OCI-LY1 (cell line): ENCODE results near the gene HRC.
"Not testable (repeated sequence)": the region's sequence is repeated elsewhere in the genome, so short reads cannot be mapped to it uniquely, and the experiment has no call there.

Source experiments
- H2AFZ ChIP-seq: fragments of 200-600 bp; sonication (generic), shearing (Covaris generic); 2 replicates; pipeline ENCODE4 v1.6.0; 2014; ENCODE audit warnings: antibody characterized with exemption, mild to moderate bottlenecking, low read length
- H3F3A ChIP-seq: fragments of 200-600 bp; sonication (generic), shearing (Covaris generic); 2 replicates; pipeline ENCODE4 v1.6.0; 2014; ENCODE audit warnings: mild to moderate bottlenecking, antibody characterized with exemption, low read length, moderate library complexity; ENCODE audit not compliant: insufficient read depth
- H3K27ac ChIP-seq: fragments of 200-600 bp; sonication (generic); 2 replicates; pipeline ENCODE4 v1.5.1; 2014; ENCODE audit warnings: low read length, mixed run types, mild to moderate bottlenecking, low read depth; ENCODE audit not compliant: poor library complexity, severe bottlenecking
- H3K27me3 ChIP-seq: fragments of 200-600 bp; sonication (generic); 2 replicates; pipeline ENCODE4 v1.6.0; 2014; ENCODE audit warnings: antibody characterized with exemption, mild to moderate bottlenecking, low read length, moderate library complexity; ENCODE audit not compliant: insufficient read depth
- H3K36me3 ChIP-seq: fragments of 200-600 bp; sonication (generic); 2 replicates; pipeline ENCODE4 v1.6.1; 2014; ENCODE audit warnings: mild to moderate bottlenecking, antibody characterized with exemption, low read length, moderate library complexity, mixed read lengths; ENCODE audit not compliant: insufficient read depth
- H3K4me1 ChIP-seq: fragments of 200-600 bp; sonication (generic); 2 replicates; pipeline ENCODE4 v1.5.1; 2014; ENCODE audit warnings: mild to moderate bottlenecking, low read length, moderate library complexity; ENCODE audit not compliant: insufficient read depth, severe bottlenecking
- H3K4me2 ChIP-seq: fragments of 200-600 bp; sonication (generic), shearing (Covaris generic); 2 replicates; pipeline ENCODE4 v1.6.1; 2014; ENCODE audit warnings: low read length
- H3K4me3 ChIP-seq: fragments of 200-600 bp; sonication (generic); 2 replicates; pipeline ENCODE4 v1.5.1; 2014; ENCODE audit warnings: low read length, low read depth, mild to moderate bottlenecking, mixed read lengths; ENCODE audit not compliant: poor library complexity, severe bottlenecking
- H3K79me2 ChIP-seq: fragments of 200-600 bp; shearing (Covaris generic); 2 replicates; pipeline ENCODE4 v1.6.1; 2016; ENCODE audit warnings: mixed run types, low read length, mixed read lengths; ENCODE audit not compliant: insufficient read depth
- H3K9ac ChIP-seq: fragments of 200-600 bp; sonication (generic), shearing (Covaris generic); 2 replicates; pipeline ENCODE4 v1.6.1; 2014; ENCODE audit warnings: mild to moderate bottlenecking, low read length, mixed read lengths
- H3K9me2 ChIP-seq: fragments of 200-600 bp; sonication (generic), shearing (Covaris generic); 2 replicates; pipeline ENCODE4 v1.6.1; 2014; ENCODE audit warnings: low read depth, mild to moderate bottlenecking, low read length, mixed read lengths
- H3K9me3 ChIP-seq: fragments of 200-600 bp; shearing (Covaris generic); 2 replicates; pipeline ENCODE4 v1.6.1; 2014; ENCODE audit warnings: low read length, mixed read lengths
- H4K20me1 ChIP-seq: fragments of 200-600 bp; sonication (generic), shearing (Covaris generic); 2 replicates; pipeline ENCODE4 v1.6.0; 2016; ENCODE audit warnings: mild to moderate bottlenecking, low read length; ENCODE audit not compliant: insufficient read depth
- CTCF ChIP-seq: fragments of 200-600 bp; sonication (generic), shearing (Covaris generic); IDR thresholded peaks from 2 replicates; pipeline ENCODE4 v1.5.1; 2017; ENCODE audit warnings: mild to moderate bottlenecking, antibody characterized with exemption, low read length, moderate library complexity, mixed read lengths
- EZH2 ChIP-seq: fragments of 200-600 bp; sonication (generic), shearing (Covaris generic); IDR thresholded peaks from 2 replicates; pipeline ENCODE4 v1.8.0; 2017; ENCODE audit warnings: borderline replicate concordance, mixed run types, mild to moderate bottlenecking, antibody characterized with exemption, low read length, moderate library complexity, mixed read lengths

Gene HRC

DNA sequence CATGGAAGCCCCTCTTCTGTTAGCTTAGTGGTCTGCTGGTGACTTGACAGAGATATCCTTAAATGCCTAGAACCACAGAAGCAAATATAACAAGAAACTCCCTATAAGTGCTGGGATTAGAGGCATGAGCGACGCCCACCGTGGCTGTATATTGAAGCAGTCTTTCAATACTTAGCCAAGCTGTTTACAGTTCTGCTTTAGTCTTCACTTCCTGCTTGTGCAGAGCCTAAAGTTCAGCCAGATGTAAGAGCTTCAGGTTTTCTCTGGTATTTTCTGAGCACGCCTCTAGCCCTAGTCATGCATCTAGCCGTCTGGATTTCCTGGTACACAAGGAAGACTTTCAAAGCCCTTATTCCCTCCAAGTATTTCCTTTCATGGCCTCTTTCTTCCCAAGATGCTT is 30.9 kb upstream of the HRC start:
- Histone ChIP-seq H3K9me2 (no peaks in the 10 kb centered on the region), H2AFZ (no peak overlapping the region), H3K36me3 (no peaks in the 10 kb centered on the region; the same call in 1 of the 2 replicates), H3F3A (no peaks in the 10 kb centered on the region), H3K27me3 (peaks cover 11% of the 10 kb centered on the region; the same call in 1 of the 2 replicates), H3K4me1 (no peaks in the 10 kb centered on the region), H3K27ac (no peak overlapping the region), H3K9ac (no peak overlapping the region), H3K9me3 (peaks cover 10% of the 10 kb centered on the region), H4K20me1 (no peaks in the 10 kb centered on the region), H3K4me2 (no peak overlapping the region), H3K4me3 (no peak overlapping the region), H3K79me2 (no peaks in the 10 kb centered on the region)
- TF ChIP-seq CTCF (no peak), EZH2 (no peak)

DNA sequence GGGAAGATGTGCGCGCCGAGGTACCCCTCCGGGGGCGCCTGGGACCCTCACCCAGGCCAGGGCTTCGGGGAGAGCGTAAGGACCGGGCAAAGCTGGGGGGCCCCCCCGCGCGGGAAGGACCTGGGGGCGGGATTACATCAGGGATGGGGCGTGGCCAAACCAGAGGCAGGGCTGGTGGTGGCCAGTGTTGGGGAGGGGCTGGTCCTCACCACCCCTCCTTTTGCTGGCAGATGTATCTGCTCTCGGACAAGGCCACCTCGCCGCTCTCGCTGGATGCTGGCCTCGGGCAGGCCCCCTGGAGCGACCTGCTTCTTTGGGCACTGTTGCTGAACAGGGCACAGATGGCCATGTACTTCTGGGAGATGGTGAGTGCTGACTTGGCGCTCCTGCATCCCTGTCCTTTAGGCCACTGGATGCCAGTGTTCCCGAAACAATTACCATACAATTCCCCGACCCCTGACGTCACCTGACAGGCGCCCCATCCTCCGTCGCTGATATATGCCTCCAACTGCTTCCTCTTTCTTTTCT is 27.7 kb upstream of the HRC start:
- no peak overlapping the region for H3K27ac ChIP-seq
- H3K9ac ChIP-seq, result no peak overlapping the region
- H3F3A ChIP-seq, result no peaks in the 10 kb centered on the region
- H3K4me3 ChIP-seq, result no peak overlapping the region
- H3K36me3 ChIP-seq, result no peaks in the 10 kb centered on the region; the same call in 1 of the 2 replicates
- no peak for TF ChIP-seq EZH2
- no peak for TF ChIP-seq CTCF
- no peak overlapping the region for H3K4me2 ChIP-seq
- no peak overlapping the region for H2AFZ ChIP-seq
- H3K9me3 ChIP-seq, result peaks cover 7% of the 10 kb centered on the region
- H3K27me3 ChIP-seq, result no peaks in the 10 kb centered on the region
- H3K79me2 ChIP-seq, result no peaks in the 10 kb centered on the region
- no peaks in the 10 kb centered on the region for H4K20me1 ChIP-seq
- H3K9me2 ChIP-seq, result no peaks in the 10 kb centered on the region
- H3K4me1 ChIP-seq, result no peaks in the 10 kb centered on the region

DNA sequence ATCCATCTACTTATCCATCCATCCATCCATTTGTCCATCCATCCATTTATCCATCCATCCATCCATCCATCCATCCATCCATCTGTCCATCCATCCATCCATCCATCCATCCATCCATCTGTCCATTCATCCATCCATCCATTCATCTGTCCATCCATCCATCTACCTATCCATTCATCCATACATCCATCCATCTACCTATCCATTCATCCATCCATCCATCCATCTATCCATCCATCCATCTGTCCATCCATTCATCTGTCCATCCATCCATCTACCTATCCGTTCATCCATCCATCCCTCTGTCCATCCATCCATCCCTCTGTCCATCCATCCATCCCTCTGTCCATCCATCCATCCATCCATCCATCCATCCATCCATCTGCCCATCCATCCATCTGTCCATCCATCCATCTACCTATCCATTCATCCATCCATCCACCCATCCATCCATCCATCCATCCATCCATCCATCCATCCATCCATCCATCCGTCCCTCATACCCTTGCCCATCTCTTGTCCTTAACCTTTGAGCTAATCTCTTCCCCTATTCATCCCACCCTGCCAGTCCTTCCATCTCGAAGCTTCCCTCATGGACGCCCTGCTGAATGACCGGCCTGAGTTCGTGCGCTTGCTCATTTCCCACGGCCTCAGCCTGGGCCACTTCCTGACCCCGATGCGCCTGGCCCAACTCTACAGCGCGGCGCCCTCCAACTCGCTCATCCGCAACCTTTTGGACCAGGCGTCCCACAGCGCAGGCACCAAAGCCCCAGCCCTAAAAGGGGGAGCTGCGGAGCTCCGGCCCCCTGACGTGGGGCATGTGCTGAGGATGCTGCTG is 27.0 kb upstream of the HRC start:
- H3K27ac ChIP-seq, H3K79me2 ChIP-seq, H3K4me3 ChIP-seq, H3K4me2 ChIP-seq, H3F3A ChIP-seq, H3K36me3 ChIP-seq, H3K9ac ChIP-seq, H2AFZ ChIP-seq, H3K9me2 ChIP-seq, H3K4me1 ChIP-seq, H3K9me3 ChIP-seq, H4K20me1 ChIP-seq, H3K27me3 ChIP-seq: not testable (repeated sequence)

DNA sequence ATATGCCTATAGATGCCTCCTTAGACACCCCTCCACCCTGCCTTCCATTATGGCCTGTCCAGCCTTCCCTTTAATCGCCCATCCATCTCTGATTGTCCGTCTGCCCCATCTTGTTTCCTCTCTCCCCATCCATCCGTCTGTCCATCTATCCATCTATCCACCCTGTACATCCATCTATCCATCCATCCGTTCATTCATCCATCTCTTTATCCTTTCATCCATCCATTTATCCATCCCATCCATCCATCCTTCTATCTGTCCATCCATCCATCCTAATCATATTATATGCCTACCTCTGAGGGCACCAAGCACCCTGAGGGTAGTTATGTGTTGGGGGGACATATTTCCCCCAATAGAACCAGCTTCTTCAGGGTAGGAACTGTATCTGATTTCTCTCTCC is 25.5 kb upstream of the HRC start:
- H3K79me2 ChIP-seq, result no peaks in the 10 kb centered on the region
- no peaks in the 10 kb centered on the region for H3F3A ChIP-seq
- no peaks in the 10 kb centered on the region for H3K27me3 ChIP-seq
- no peak for TF ChIP-seq EZH2
- TF ChIP-seq CTCF, result no peak
- H3K9ac ChIP-seq, result no peak overlapping the region
- H3K36me3 ChIP-seq, result no peaks in the 10 kb centered on the region; the same call in 1 of the 2 replicates
- H3K4me2 ChIP-seq, result no peak overlapping the region
- no peak overlapping the region for H3K4me3 ChIP-seq
- no peak overlapping the region for H2AFZ ChIP-seq
- H3K4me1 ChIP-seq, result no peaks in the 10 kb centered on the region
- no peaks in the 10 kb centered on the region for H3K9me2 ChIP-seq
- H3K9me3 ChIP-seq, result peaks cover 7% of the 10 kb centered on the region
- H4K20me1 ChIP-seq, result no peaks in the 10 kb centered on the region
- H3K27ac ChIP-seq, result no peak overlapping the region
